Fibroblast of lung (primary cell): ENCODE data around the gene NFIC. TPM values are rescaled to one million over a fixed set of nuclear protein-coding genes. Genes with fewer than 3 reads are reported as not detected.
A peak's percentile ranks its signal among the peaks of the same experiment; 100 is the strongest.

Experiments used
- DNase-seq, 2 donors: peaks; one replicate each; pipeline versions ENCODE4 v3.0.0 to v3.0.0-alpha.2; 2010; ENCODE audit warnings: low read depth in 2 of 2
- H2AFZ ChIP-seq: 2 replicates; pipeline ENCODE4 v1.5.1; 2012; ENCODE audit warnings: low read length, control low read depth, inconsistent platforms
- H3K27ac ChIP-seq: 2 replicates; pipeline ENCODE4 v1.5.1; 2011; ENCODE audit warnings: low read length, control low read depth; ENCODE audit not compliant: insufficient read depth
- H3K27me3 ChIP-seq: 2 replicates; pipeline ENCODE4 v1.5.1; 2011; ENCODE audit warnings: mild to moderate bottlenecking, low read length; ENCODE audit not compliant: control insufficient read depth, insufficient read depth
- H3K36me3 ChIP-seq: 2 replicates; pipeline ENCODE4 v1.5.1; 2011; ENCODE audit warnings: low read length; ENCODE audit not compliant: control insufficient read depth, insufficient read depth
- H3K4me1 ChIP-seq: 2 replicates; pipeline ENCODE4 v1.5.1; 2011; ENCODE audit warnings: low read length; ENCODE audit not compliant: control insufficient read depth, insufficient read depth; ENCODE audit errors: extremely low read depth
- H3K4me2 ChIP-seq: 2 replicates; pipeline ENCODE4 v1.5.1; 2011; ENCODE audit warnings: low read length, control low read depth; ENCODE audit not compliant: insufficient read depth; ENCODE audit errors: extremely low read depth
- H3K4me3 ChIP-seq, 4 experiments: fragments of 200-600 bp in 1 of 4; sonication (generic) in 1 of 4; replicated peaks in 1 of 4; 2 replicates each; pipeline ENCODE4 v1.5.1; 2011 to 2016; ENCODE audit warnings: low read length in 4 of 4, low read depth in 3 of 4, mild to moderate bottlenecking in 3 of 4, control low read depth in 2 of 4, inconsistent platforms in 1 of 4, mixed read lengths in 1 of 4; ENCODE audit not compliant: insufficient read depth in 1 of 4; ENCODE audit errors: control extremely low read depth in 1 of 4
- H3K79me2 ChIP-seq: 2 replicates; pipeline ENCODE4 v1.5.1; 2012; ENCODE audit warnings: mild to moderate bottlenecking, low read length, inconsistent platforms; ENCODE audit not compliant: control insufficient read depth, insufficient read depth
- H3K9ac ChIP-seq: 2 replicates; pipeline ENCODE4 v1.5.1; 2011; ENCODE audit warnings: mild to moderate bottlenecking, low read length, control low read depth; ENCODE audit not compliant: insufficient read depth
- H3K9me3 ChIP-seq: 2 replicates; pipeline ENCODE4 v1.5.1; 2012; ENCODE audit warnings: low read depth, low read length; ENCODE audit not compliant: control insufficient read depth, insufficient read depth
- H4K20me1 ChIP-seq: 2 replicates; pipeline ENCODE4 v1.5.1; 2011; ENCODE audit warnings: low read length; ENCODE audit not compliant: control insufficient read depth, insufficient read depth; ENCODE audit errors: extremely low read depth
- CTCF ChIP-seq, 2 donors: IDR thresholded peaks in 1 of 2; conservative IDR thresholded peaks in 1 of 2; 1 replicate in 1 of 2; 2 replicates in 1 of 2; pipeline ENCODE4 v1.5.1; 2011 to 2012; ENCODE audit warnings: low read length in 2 of 2, control low read depth in 1 of 2, inconsistent platforms in 1 of 2, low read depth in 1 of 2, mild to moderate bottlenecking in 1 of 2
- EZH2 ChIP-seq: IDR thresholded peaks from 2 replicates; pipeline ENCODE4 v1.5.1; 2012; ENCODE audit warnings: low read length, control low read depth, mild to moderate bottlenecking; ENCODE audit errors: missing control alignments
- polyA plus RNA-seq, 2 donors: library from polyadenylated mRNA; depleted of rRNA in 1 of 2; stranded (reverse) in 1 of 2; unstranded in 1 of 2; fragments of >200 nt; gene quantifications; 2 replicates each; pipeline ENCODE4 v1.2.1, GENCODE V29; 2011 to 2012; ENCODE audit warnings: missing spikeins in 1 of 2
- total RNA-seq: library from RNA; depleted of rRNA; stranded (reverse); fragments of >200 nt; gene quantifications from 2 replicates; pipeline ENCODE4 v1.2.1, GENCODE V29; 2014

Gene NFIC
- total and polyA plus RNA-seq, 2 donors (not counting 1 experiment from before 2014, with no cell fraction given), result 7.9 to 66.4 TPM

GRCh38 chr19:3367628-3368440 is 1.5 kb downstream of the NFIC start:
- Histone ChIP-seq H3K9ac (peak overlapping the region; percentile 47), H2AFZ (no peak overlapping the region), H4K20me1 (no peaks in the 10 kb centered on the region), H3K27ac (peak overlapping the region; percentile 84), H3K36me3 (peaks cover 3% of the 10 kb centered on the region), H3K9me3 (no peaks in the 10 kb centered on the region), H3K27me3 (no peaks in the 10 kb centered on the region), H3K4me1 (peaks cover 17% of the 10 kb centered on the region), H3K4me3 (peak overlapping the region; percentile 67 to 93 (median 72)), H3K4me2 (peak overlapping the region; percentile 61), H3K79me2 (peaks cover 76% of the 10 kb centered on the region)
- no peak for DNase-seq
- TF ChIP-seq CTCF (conservative IDR thresholded peaks at IDR 0.05 in 1 of 2, IDR thresholded peaks at IDR 0.05 in 1 of 2; ENCODE audit: low read depth in 1 of 2, low read length in 2 of 2) (no peak), EZH2 (no peak)

- H3K27ac ChIP-seq, result peak overlapping the region; percentile 84
These were observed 2.0 kb downstream of the NFIC start for GRCh38 chr19:3368441-3368795.

More at GRCh38 chr19:3368441-3368795, 2.0 kb downstream of the NFIC start:
- Histone ChIP-seq H4K20me1 (no peaks in the 10 kb centered on the region), H3K27me3 (no peaks in the 10 kb centered on the region), H3K4me3 (peak overlapping the region; percentile 67 to 93 (median 72)), H3K79me2 (peaks cover 80% of the 10 kb centered on the region), H3K9me3 (no peaks in the 10 kb centered on the region), H3K4me2 (peak overlapping the region; percentile 61), H2AFZ (no peak overlapping the region), H3K4me1 (peaks cover 17% of the 10 kb centered on the region), H3K9ac (peak overlapping the region; percentile 47), H3K36me3 (peaks cover 3% of the 10 kb centered on the region)
- DNase-seq, result no peak
- TF ChIP-seq CTCF (conservative IDR thresholded peaks at IDR 0.05 in 1 of 2, IDR thresholded peaks at IDR 0.05 in 1 of 2; ENCODE audit: low read depth in 1 of 2, low read length in 2 of 2) (no peak), EZH2 (no peak)
